Measurements from ENCODE around the gene MYH2.

Gene MYH2

GRCh38 chr17:10499950-10500349 is 49.5 kb downstream of the MYH2 start:
- H3K9me3 ChIP-seq (replicated peaks; ENCODE audit: insufficient read depth, low read length), result no peaks in the 10 kb centered on the region
- TF ChIP-seq EZH2 (optimal IDR thresholded peaks at IDR 0.05; ENCODE audit: low read depth, low read length) (no peak), CTCF (IDR thresholded peaks at IDR 0.05; ENCODE audit: low read length) (no peak), EZH2phosphoT487 (IDR thresholded peaks at IDR 0.05; ENCODE audit: low read length) (no peak)

GRCh38 chr17:10492004-10492403 is 57.5 kb downstream of the MYH2 start:
- Histone ChIP-seq H3K4me2 (ENCODE audit: low read depth, low read length) (no peak overlapping the region), H2AFZ (ENCODE audit: low read length) (no peak overlapping the region), H3K27ac (ENCODE audit: low read length) (no peak overlapping the region), H3K9ac (ENCODE audit: low read length) (no peak overlapping the region), H3K4me3 (ENCODE audit: low read length) (no peak overlapping the region), H4K20me1 (ENCODE audit: insufficient read depth, low read length) (no peaks in the 10 kb centered on the region), H3F3A (ENCODE audit: insufficient read depth, low read length) (no peaks in the 10 kb centered on the region), H3K9me2 (replicated peaks; ENCODE audit: insufficient read depth, low read length) (no peaks in the 10 kb centered on the region), H3K79me2 (ENCODE audit: low read length) (no peaks in the 10 kb centered on the region), H3K36me3 (replicated peaks; ENCODE audit: insufficient read depth, low read length) (no peaks in the 10 kb centered on the region), H3K4me1 (ENCODE audit: low read length) (no peaks in the 10 kb centered on the region), H3K27me3 (replicated peaks; ENCODE audit: insufficient read depth, low read length) (no peaks in the 10 kb centered on the region), H3K9me3 (replicated peaks; ENCODE audit: insufficient read depth, low read length) (no peaks in the 10 kb centered on the region)
- DNase-seq, result no peak
- TF ChIP-seq EZH2 (optimal IDR thresholded peaks at IDR 0.05; ENCODE audit: low read depth, low read length) (no peak), CTCF (IDR thresholded peaks at IDR 0.05; ENCODE audit: low read length) (no peak), EZH2phosphoT487 (IDR thresholded peaks at IDR 0.05; ENCODE audit: low read length) (no peak)

More at GRCh38 chr17:10499950-10500349, 49.5 kb downstream of the MYH2 start:
- Histone ChIP-seq H3K4me1 (ENCODE audit: low read length) (no peaks in the 10 kb centered on the region), H3K27ac (ENCODE audit: low read length) (no peak overlapping the region), H2AFZ (ENCODE audit: low read length) (no peak overlapping the region), H3K4me2 (ENCODE audit: low read depth, low read length) (no peak overlapping the region), H3K79me2 (ENCODE audit: low read length) (no peaks in the 10 kb centered on the region), H4K20me1 (ENCODE audit: insufficient read depth, low read length) (no peaks in the 10 kb centered on the region), H3K27me3 (replicated peaks; ENCODE audit: insufficient read depth, low read length) (no peaks in the 10 kb centered on the region), H3K9me2 (replicated peaks; ENCODE audit: insufficient read depth, low read length) (no peaks in the 10 kb centered on the region), H3K36me3 (replicated peaks; ENCODE audit: insufficient read depth, low read length) (no peaks in the 10 kb centered on the region), H3F3A (ENCODE audit: insufficient read depth, low read length) (no peaks in the 10 kb centered on the region), H3K4me3 (ENCODE audit: low read length) (no peak overlapping the region), H3K9ac (ENCODE audit: low read length) (no peak overlapping the region)
- DNase-seq, result no peak

- H3K9me3 ChIP-seq (replicated peaks; ENCODE audit: insufficient read depth, low read length), result no peaks in the 10 kb centered on the region
- no peak for TF ChIP-seq EZH2phosphoT487 (IDR thresholded peaks at IDR 0.05; ENCODE audit: low read length)
- no peak for TF ChIP-seq EZH2 (optimal IDR thresholded peaks at IDR 0.05; ENCODE audit: low read depth, low read length)
- TF ChIP-seq CTCF (IDR thresholded peaks at IDR 0.05; ENCODE audit: low read length), result no peak
- no peak overlapping the region for H3K27ac ChIP-seq (ENCODE audit: low read length)
- no peaks in the 10 kb centered on the region for H3F3A ChIP-seq (ENCODE audit: insufficient read depth, low read length)
- no peak overlapping the region for H2AFZ ChIP-seq (ENCODE audit: low read length)
- H3K4me3 ChIP-seq (ENCODE audit: low read length), result no peak overlapping the region
- H3K9me2 ChIP-seq (replicated peaks; ENCODE audit: insufficient read depth, low read length), result no peaks in the 10 kb centered on the region
- no peak overlapping the region for H3K4me2 ChIP-seq (ENCODE audit: low read depth, low read length)
- H3K27me3 ChIP-seq (replicated peaks; ENCODE audit: insufficient read depth, low read length), result no peaks in the 10 kb centered on the region
- no peaks in the 10 kb centered on the region for H3K4me1 ChIP-seq (ENCODE audit: low read length)
- DNase-seq, result no peak
- no peaks in the 10 kb centered on the region for H4K20me1 ChIP-seq (ENCODE audit: insufficient read depth, low read length)
- no peaks in the 10 kb centered on the region for H3K79me2 ChIP-seq (ENCODE audit: low read length)
- H3K36me3 ChIP-seq (replicated peaks; ENCODE audit: insufficient read depth, low read length), result no peaks in the 10 kb centered on the region
- H3K9ac ChIP-seq (ENCODE audit: low read length), result no peak overlapping the region
These were observed 67.2 kb downstream of the MYH2 start for GRCh38 chr17:10482252-10482651.
